GM12878 (cell line): Measurements from ENCODE around the gene AMIGO2. TPM values are rescaled to one million over a fixed set of nuclear protein-coding genes. Genes with fewer than 3 reads are reported as not detected.

Source experiments
- ATAC-seq: fragments of 200-7000 bp; cut with Tn5 transposase; 3 replicates; pipeline ENCODE4 v1.9.1; 2020; ENCODE audit warnings: mild to moderate bottlenecking, moderate library complexity
- BruUV-seq: library from RNA; stranded (reverse); fragments of 400-500 nt; replicated peaks from 2 replicates; lab custom pipeline; 2021; lab: Mats Ljungman, UMichigan
- CTCF ChIA-PET: fragments of 300-600 bp; sonication (Branson Sonifier 250); formaldehyde crosslinking; extraction: SDS; loops from one replicate; lab custom pipeline; 2021; ENCODE audit warnings: inconsistent platforms; lab: Yijun Ruan, JAX
- POLR2A ChIA-PET: fragments of 350-600 bp; formaldehyde crosslinking; extraction: SDS; loops from one replicate; lab custom pipeline; 2021; ENCODE audit warnings: inconsistent platforms; lab: Charles Lee
- RAD21 ChIA-PET: fragments of 300-600 bp; sonication (Branson Sonifier 250); formaldehyde crosslinking; loops from one replicate; lab custom pipeline; 2023; ENCODE audit warnings: antibody characterized with exemption; ENCODE audit not compliant: unreplicated experiment; lab: Charles Lee
- SMC1A ChIA-PET: fragments of 300-600 bp; sonication (Branson Sonifier 250); formaldehyde crosslinking; loops from one replicate; lab custom pipeline; 2023; ENCODE audit not compliant: unreplicated experiment, uncharacterized antibody; lab: Charles Lee
- DNase-seq: peaks from one replicate; pipeline ENCODE4 v3.0.0-alpha.2; 2011; ENCODE audit warnings: low read depth, low spot score
- FAIRE-seq: peaks from 3 replicates; lab custom pipeline; 2011; peaks lifted over from hg19 to GRCh38; lab: Jason Lieb, UNC
- H2AFZ ChIP-seq: 2 replicates; pipeline ENCODE4 v1.6.0; 2011; ENCODE audit warnings: low read depth, low read length, control low read depth; ENCODE audit not compliant: control insufficient read depth
- H3K27ac ChIP-seq: 2 replicates; pipeline ENCODE4 v1.5.1; 2011; ENCODE audit warnings: control low read depth; ENCODE audit not compliant: control insufficient read depth, insufficient read depth
- H3K27me3 ChIP-seq, 2 experiments: replicated peaks in 1 of 2; 2 replicates each; pipeline versions ENCODE4 v1.6.0 to v1.6.1; 2011; ENCODE audit warnings: low read length in 1 of 2; ENCODE audit not compliant: control insufficient read depth in 2 of 2, insufficient read depth in 2 of 2
- H3K36me3 ChIP-seq, 2 experiments: 2 replicates each; pipeline ENCODE4 v1.5.1; 2011; ENCODE audit warnings: low read length in 1 of 2; ENCODE audit not compliant: control insufficient read depth in 2 of 2, insufficient read depth in 2 of 2
- H3K4me1 ChIP-seq: 2 replicates; pipeline ENCODE4 v1.6.1; 2011; ENCODE audit warnings: mild to moderate bottlenecking, low read length, moderate library complexity, mixed read lengths; ENCODE audit not compliant: control insufficient read depth, insufficient read depth
- H3K4me2 ChIP-seq: 2 replicates; pipeline ENCODE4 v1.6.0; 2011; ENCODE audit warnings: control low read depth; ENCODE audit not compliant: control insufficient read depth, insufficient read depth
- H3K4me3 ChIP-seq: fragments of 200-600 bp; sonication (generic); 2 replicates; pipeline ENCODE4 v1.5.1; 2016
- H3K79me2 ChIP-seq: 2 replicates; pipeline ENCODE4 v1.6.0; 2011; ENCODE audit warnings: low read length; ENCODE audit not compliant: control insufficient read depth, insufficient read depth
- H3K9ac ChIP-seq: 2 replicates; pipeline ENCODE4 v1.8.0; 2011; ENCODE audit warnings: low read length, control low read depth, mixed read lengths; ENCODE audit not compliant: control insufficient read depth, insufficient read depth
- H3K9me3 ChIP-seq: replicated peaks from 3 replicates; pipeline ENCODE4 v1.5.1; 2011; ENCODE audit warnings: mild to moderate bottlenecking, low read length; ENCODE audit not compliant: control insufficient read depth, insufficient read depth
- H4K20me1 ChIP-seq: 2 replicates; pipeline ENCODE4 v1.6.0; 2011; ENCODE audit not compliant: control insufficient read depth, insufficient read depth
- CEBPB ChIP-seq, 2 experiments: fragments of 150-350 bp in 1 of 2; IDR thresholded peaks; 2 replicates each; pipeline ENCODE4 v1.6.1; 2012 to 2014; ENCODE audit warnings: low read depth in 2 of 2, low read length in 2 of 2, borderline replicate concordance in 1 of 2, inconsistent platforms in 1 of 2
- MEF2A ChIP-seq: IDR thresholded peaks from 2 replicates; pipeline ENCODE4 v1.6.1; 2011; ENCODE audit warnings: low read depth, mild to moderate bottlenecking, low read length, moderate library complexity; ENCODE audit not compliant: insufficient read depth
- NFIC ChIP-seq: IDR thresholded peaks from 2 replicates; pipeline ENCODE4 v1.6.1; 2012; ENCODE audit warnings: low read depth, mild to moderate bottlenecking, inconsistent platforms, low read length, moderate library complexity
- PAX5 ChIP-seq: IDR thresholded peaks from 2 replicates; pipeline ENCODE4 v1.6.1; 2011; ENCODE audit warnings: low read depth, low read length, borderline replicate concordance
- RAD51 ChIP-seq: fragments of 450-650 bp; IDR thresholded peaks from 2 replicates; pipeline ENCODE4 v1.6.1; 2016; ENCODE audit warnings: moderate library complexity, mild to moderate bottlenecking, inconsistent platforms
- SMC3 ChIP-seq: IDR thresholded peaks from 2 replicates; pipeline ENCODE4 v1.6.1; 2011; ENCODE audit warnings: low read length, improper control_type of control experiment, borderline replicate concordance
- TBL1XR1 ChIP-seq: IDR thresholded peaks from 2 replicates; pipeline ENCODE4 v1.6.1; 2012; ENCODE audit warnings: low read depth, low read length, improper control_type of control experiment
- WRNIP1 ChIP-seq: IDR thresholded peaks from 2 replicates; pipeline ENCODE4 v1.6.1; 2011; ENCODE audit warnings: low read depth, low read length, improper control_type of control experiment, borderline replicate concordance
- YBX1 ChIP-seq: fragments of 450-650 bp; IDR thresholded peaks from 2 replicates; pipeline ENCODE4 v1.6.1; 2016; ENCODE audit warnings: antibody characterized with exemption
- ZNF274 ChIP-seq: IDR thresholded peaks from one replicate; pipeline ENCODE4 v1.8.0; 2011; ENCODE audit not compliant: insufficient read length, insufficient read depth
- ZNF384 ChIP-seq: IDR thresholded peaks from 2 replicates; pipeline ENCODE4 v1.6.1; 2012; ENCODE audit warnings: low read depth, mild to moderate bottlenecking, low read length, improper control_type of control experiment, borderline replicate concordance
- WGBS: methylation state at CpG from one replicate; pipeline ENCODE4 v1.1.6; 2016; ENCODE audit warnings: low lambda C conversion rate; ENCODE audit not compliant: insufficient replicate concordance, insufficient coverage; ENCODE audit errors: missing lambda C conversion rate; 5-methylcytosine and 5-hydroxymethylcytosine counted together
- in situ Hi-C: fragments of 300-500 bp; cut with MboI; formaldehyde crosslinking; loops from 9 replicates; pipeline ENCODE4 v1.14.3; 2018; ENCODE audit warnings: mixed read lengths
- intact Hi-C: fragments of 100-400 bp; cut with micrococcal nuclease; formaldehyde crosslinking; loops from one replicate; pipeline ENCODE4 v1.14.2; 2022; ENCODE audit not compliant: unreplicated experiment
- polyA plus RNA-seq, 11 experiments: library from polyadenylated mRNA; depleted of rRNA in 4 of 11; unstranded in 6 of 11; stranded (reverse) in 5 of 11; fragments of >200 nt; fragmentation: Nextera tagmentation in 4 of 11; fragmentation: Illumina TruSeq in 1 of 11; extraction: Ambion mirVana in 4 of 11; extraction: Trizol in 1 of 11; gene quantifications; 1 replicate in 1 of 11; 2 replicates in 10 of 11; pipeline versions ENCODE4 v1.2.1 to v1.2.3, GENCODE V29; 2011 to 2016; ENCODE audit warnings: inconsistent platforms in 2 of 11, missing spikeins in 2 of 11, low read depth in 1 of 11
- total RNA-seq, 4 experiments: library from RNA; depleted of rRNA in 3 of 4; stranded (reverse); fragments of >200 nt in 3 of 4; fragmentation: Illumina TruSeq in 1 of 4; extraction: Trizol in 1 of 4; gene quantifications; 2 replicates each; pipeline versions ENCODE4 v1.2.1 to v1.2.3, GENCODE V29; 2013 to 2021
- TF ChIP-seq, protein P1 (sequence below): fragments of 450-650 bp; formaldehyde crosslinking; IDR thresholded peaks from 2 replicates; pipeline ENCODE4 v1.4.0; 2022; ENCODE audit warnings: mild to moderate bottlenecking, moderate library complexity
- TF ChIP-seq, protein P2 (sequence below), 3 experiments: IDR thresholded peaks in 2 of 3; conservative IDR thresholded peaks in 1 of 3; 2 replicates each; pipeline ENCODE4 v1.5.1; 2011; ENCODE audit warnings: low read depth in 3 of 3, low read length in 3 of 3, mild to moderate bottlenecking in 3 of 3, control low read depth in 2 of 3, moderate library complexity in 2 of 3, inconsistent platforms in 1 of 3, mixed read lengths in 1 of 3; ENCODE audit not compliant: control insufficient read depth in 2 of 3, insufficient read depth in 1 of 3; ENCODE audit errors: extremely low read depth in 1 of 3
- TF ChIP-seq, protein P3 (sequence below): fragments of 450-650 bp; conservative IDR thresholded peaks from 2 replicates; pipeline ENCODE4 v1.6.1; 2017; ENCODE audit warnings: mild to moderate bottlenecking, moderate library complexity
- TF ChIP-seq, protein P4 (sequence below): IDR thresholded peaks from 2 replicates; pipeline ENCODE4 v1.6.1; 2011; ENCODE audit warnings: low read depth, low read length, improper control_type of control experiment, borderline replicate concordance

Gene AMIGO2
- total and polyA plus RNA-seq, 10 of the 15 experiments (the other 5 are each of a cell fraction or from before 2014, with no cell fraction given) = 0.03 to 0.15 (median 0.11) TPM; not detected in 7

DNA sequence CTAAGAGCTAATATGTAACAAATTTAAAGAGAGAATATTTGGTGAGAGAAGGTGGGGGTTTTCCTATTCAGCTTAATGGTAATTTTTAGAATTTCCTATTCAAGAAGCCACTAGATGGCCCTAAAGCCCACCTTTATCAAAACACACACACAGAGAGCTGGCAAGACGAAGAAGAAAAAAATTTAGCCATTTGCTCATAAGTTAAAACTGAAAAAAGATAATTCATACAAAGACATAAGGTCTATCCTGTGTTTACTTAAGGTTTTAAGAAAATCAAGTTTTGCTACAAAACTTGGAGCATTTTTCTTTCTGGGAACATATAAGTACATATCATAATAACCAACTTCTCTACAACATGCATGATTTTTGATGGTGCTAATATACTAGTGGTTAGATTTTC, 47.1 kb downstream of the AMIGO2 start:
- Histone ChIP-seq H3K27ac (no peak overlapping the region), H3K27me3 (no peaks in the 10 kb centered on the region), H3K79me2 (no peaks in the 10 kb centered on the region), H3K4me2 (no peak overlapping the region), H3K9ac (no peak overlapping the region), H4K20me1 (no peaks in the 10 kb centered on the region), H3K4me3 (no peak overlapping the region), H3K9me3 (no peaks in the 10 kb centered on the region), H3K36me3 (no peaks in the 10 kb centered on the region), H2AFZ (no peak overlapping the region), H3K4me1 (no peaks in the 10 kb centered on the region)
- BruUV-seq = no TSS peak
- WGBS = 0% methylated on average over 1 of the region's 1 CpG
- POLR2A ChIA-PET = no interaction called here
- in situ Hi-C loops (loop anchor here (5.0 to 10.0 kb wide), 2 partner anchors 275 to 652 kb away; no protein-coding TSS in a partner anchor), intact Hi-C loops (loop anchor here (1.0 to 10.0 kb wide), 5 partner anchors 275 to 742 kb away; partner anchors contain the start of gene SLC48A1)
- CTCF ChIA-PET = interaction anchor here (0.6 to 5.0 kb wide), 49 partner anchors 8 to 1306 kb away, joined by 3 to 56 read pairs (median 5); no protein-coding TSS in a partner anchor
- ATAC-seq = peak; percentile 82
- FAIRE-seq = no peak
- SMC1A ChIA-PET = interaction anchor here (0.6 to 4.2 kb wide), 32 partner anchors 9 to 917 kb away, joined by 3 to 31 read pairs (median 4); no protein-coding TSS in a partner anchor
- RAD21 ChIA-PET = interaction anchor here (0.6 to 3.9 kb wide), 19 partner anchors 8 to 654 kb away, joined by 3 to 31 read pairs (median 6); no protein-coding TSS in a partner anchor
- DNase-seq = no peak
- TF ChIP-seq, protein P1, sequence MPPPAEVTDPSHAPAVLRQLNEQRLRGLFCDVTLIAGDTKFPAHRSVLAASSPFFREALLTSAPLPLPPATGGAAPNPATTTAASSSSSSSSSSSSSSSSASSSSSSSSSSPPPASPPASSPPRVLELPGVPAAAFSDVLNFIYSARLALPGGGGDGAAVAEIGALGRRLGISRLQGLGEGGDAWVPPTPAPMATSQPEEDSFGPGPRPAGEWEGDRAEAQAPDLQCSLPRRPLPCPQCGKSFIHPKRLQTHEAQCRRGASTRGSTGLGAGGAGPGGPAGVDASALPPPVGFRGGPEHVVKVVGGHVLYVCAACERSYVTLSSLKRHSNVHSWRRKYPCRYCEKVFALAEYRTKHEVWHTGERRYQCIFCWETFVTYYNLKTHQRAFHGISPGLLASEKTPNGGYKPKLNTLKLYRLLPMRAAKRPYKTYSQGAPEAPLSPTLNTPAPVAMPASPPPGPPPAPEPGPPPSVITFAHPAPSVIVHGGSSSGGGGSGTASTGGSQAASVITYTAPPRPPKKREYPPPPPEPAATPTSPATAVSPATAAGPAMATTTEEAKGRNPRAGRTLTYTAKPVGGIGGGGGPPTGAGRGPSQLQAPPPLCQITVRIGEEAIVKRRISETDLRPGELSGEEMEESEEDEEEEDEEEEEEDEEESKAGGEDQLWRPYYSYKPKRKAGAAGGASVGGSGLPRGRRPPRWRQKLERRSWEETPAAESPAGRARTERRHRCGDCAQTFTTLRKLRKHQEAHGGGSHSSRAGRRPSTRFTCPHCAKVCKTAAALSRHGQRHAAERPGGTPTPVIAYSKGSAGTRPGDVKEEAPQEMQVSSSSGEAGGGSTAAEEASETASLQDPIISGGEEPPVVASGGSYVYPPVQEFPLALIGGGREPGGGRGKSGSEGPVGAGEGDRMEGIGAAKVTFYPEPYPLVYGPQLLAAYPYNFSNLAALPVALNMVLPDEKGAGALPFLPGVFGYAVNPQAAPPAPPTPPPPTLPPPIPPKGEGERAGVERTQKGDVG (CRISPR knock-in tag) = no peak
- TF ChIP-seq RAD51 = no peak
- TF ChIP-seq MEF2A = no peak
- TF ChIP-seq ZNF384 = peak; percentile 20; the same call in 1 of the 2 replicates
- no peak for TF ChIP-seq ZNF274
- peak; percentile 65; the same call in 1 of the 2 replicates for TF ChIP-seq SMC3
- TF ChIP-seq, protein P2, sequence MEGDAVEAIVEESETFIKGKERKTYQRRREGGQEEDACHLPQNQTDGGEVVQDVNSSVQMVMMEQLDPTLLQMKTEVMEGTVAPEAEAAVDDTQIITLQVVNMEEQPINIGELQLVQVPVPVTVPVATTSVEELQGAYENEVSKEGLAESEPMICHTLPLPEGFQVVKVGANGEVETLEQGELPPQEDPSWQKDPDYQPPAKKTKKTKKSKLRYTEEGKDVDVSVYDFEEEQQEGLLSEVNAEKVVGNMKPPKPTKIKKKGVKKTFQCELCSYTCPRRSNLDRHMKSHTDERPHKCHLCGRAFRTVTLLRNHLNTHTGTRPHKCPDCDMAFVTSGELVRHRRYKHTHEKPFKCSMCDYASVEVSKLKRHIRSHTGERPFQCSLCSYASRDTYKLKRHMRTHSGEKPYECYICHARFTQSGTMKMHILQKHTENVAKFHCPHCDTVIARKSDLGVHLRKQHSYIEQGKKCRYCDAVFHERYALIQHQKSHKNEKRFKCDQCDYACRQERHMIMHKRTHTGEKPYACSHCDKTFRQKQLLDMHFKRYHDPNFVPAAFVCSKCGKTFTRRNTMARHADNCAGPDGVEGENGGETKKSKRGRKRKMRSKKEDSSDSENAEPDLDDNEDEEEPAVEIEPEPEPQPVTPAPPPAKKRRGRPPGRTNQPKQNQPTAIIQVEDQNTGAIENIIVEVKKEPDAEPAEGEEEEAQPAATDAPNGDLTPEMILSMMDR (IDR thresholded peaks at IDR 0.05 in 2 of 3, conservative IDR thresholded peaks at IDR 0.05 in 1 of 3; ENCODE audit: control insufficient read depth in 2 of 3, extremely low read depth in 1 of 3, insufficient read depth in 1 of 3, low read depth in 3 of 3, low read length in 3 of 3) = peak in 2 of 3 experiments; percentile 27 to 56; a peak in 2 of 6 replicates
- TF ChIP-seq YBX1 = no peak
- TF ChIP-seq WRNIP1 = no peak
- TF ChIP-seq TBL1XR1 = no peak
- TF ChIP-seq PAX5 = no peak
- TF ChIP-seq, protein P3, sequence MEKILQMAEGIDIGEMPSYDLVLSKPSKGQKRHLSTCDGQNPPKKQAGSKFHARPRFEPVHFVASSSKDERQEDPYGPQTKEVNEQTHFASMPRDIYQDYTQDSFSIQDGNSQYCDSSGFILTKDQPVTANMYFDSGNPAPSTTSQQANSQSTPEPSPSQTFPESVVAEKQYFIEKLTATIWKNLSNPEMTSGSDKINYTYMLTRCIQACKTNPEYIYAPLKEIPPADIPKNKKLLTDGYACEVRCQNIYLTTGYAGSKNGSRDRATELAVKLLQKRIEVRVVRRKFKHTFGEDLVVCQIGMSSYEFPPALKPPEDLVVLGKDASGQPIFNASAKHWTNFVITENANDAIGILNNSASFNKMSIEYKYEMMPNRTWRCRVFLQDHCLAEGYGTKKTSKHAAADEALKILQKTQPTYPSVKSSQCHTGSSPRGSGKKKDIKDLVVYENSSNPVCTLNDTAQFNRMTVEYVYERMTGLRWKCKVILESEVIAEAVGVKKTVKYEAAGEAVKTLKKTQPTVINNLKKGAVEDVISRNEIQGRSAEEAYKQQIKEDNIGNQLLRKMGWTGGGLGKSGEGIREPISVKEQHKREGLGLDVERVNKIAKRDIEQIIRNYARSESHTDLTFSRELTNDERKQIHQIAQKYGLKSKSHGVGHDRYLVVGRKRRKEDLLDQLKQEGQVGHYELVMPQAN = no peak
- TF ChIP-seq CEBPB (IDR thresholded peaks at IDR 0.05; ENCODE audit: borderline replicate concordance in 1 of 2, low read depth in 2 of 2, low read length in 2 of 2) = no peak
- TF ChIP-seq, protein P4, sequence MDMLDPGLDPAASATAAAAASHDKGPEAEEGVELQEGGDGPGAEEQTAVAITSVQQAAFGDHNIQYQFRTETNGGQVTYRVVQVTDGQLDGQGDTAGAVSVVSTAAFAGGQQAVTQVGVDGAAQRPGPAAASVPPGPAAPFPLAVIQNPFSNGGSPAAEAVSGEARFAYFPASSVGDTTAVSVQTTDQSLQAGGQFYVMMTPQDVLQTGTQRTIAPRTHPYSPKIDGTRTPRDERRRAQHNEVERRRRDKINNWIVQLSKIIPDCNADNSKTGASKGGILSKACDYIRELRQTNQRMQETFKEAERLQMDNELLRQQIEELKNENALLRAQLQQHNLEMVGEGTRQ = no peak
- TF ChIP-seq NFIC = no peak
